ENCODE results near the gene HERPUD2. TPM values are rescaled to one million over a fixed set of nuclear protein-coding genes. Genes with fewer than 3 reads are reported as not detected.
"Not testable (repeated sequence)": the region's sequence is repeated elsewhere in the genome, so short reads cannot be mapped to it uniquely, and the experiment has no call there.

Gene HERPUD2
- total RNA-seq, 1 donor from 2014 or later = 24.6 TPM

DNA sequence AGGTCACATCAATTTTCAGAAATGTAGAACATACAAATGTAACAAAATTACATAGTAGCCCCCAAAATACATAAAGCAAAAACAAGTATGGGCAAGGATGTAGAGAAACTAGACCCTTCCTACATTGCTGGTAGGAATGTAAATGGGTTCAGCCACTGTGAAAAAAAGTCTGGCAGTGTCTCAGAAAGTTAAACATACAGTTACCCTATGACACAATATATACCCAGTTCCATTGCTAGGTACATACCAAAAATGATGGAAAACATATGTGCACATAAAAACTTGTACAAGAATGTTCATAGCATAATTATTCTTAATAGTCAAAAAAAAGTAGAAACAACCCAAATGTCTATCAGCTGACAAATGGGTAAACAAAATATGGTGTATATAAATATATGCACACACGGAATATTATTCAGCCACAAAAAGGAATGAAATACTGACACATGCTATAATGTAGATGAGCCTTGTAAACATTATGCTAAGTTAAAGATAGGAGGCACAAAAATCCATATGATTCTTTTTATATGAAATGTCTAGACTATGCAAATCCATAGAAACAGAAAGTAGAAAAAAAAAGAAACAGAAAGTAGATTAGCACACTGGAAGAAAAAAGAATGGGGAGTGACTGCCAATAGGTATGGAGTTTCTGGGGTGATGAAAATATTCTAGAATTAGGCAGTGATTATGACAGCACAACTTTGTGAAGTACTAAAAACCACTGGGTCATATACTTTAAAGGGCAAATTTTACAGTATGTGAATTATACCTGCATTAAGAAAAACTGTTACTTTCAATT is 13.5 kb downstream of the HERPUD2 start:
- no peak for DNase-seq (ENCODE audit: low read depth)

- DNase-seq (ENCODE audit: low read depth) = no peak
Measured at GRCh38 chr7:35680403-35681013, 14.4 kb downstream of the HERPUD2 start.

GRCh38 chr7:35677582-35678356 is 17.2 kb downstream of the HERPUD2 start:
- DNase-seq (ENCODE audit: low read depth) = no peak

GRCh38 chr7:35676211-35676610 is 18.7 kb downstream of the HERPUD2 start:
- no peak for DNase-seq (ENCODE audit: low read depth)

- no peak for DNase-seq (ENCODE audit: low read depth)
Measured at GRCh38 chr7:35670856-35671569, 23.9 kb downstream of the HERPUD2 start.

DNA sequence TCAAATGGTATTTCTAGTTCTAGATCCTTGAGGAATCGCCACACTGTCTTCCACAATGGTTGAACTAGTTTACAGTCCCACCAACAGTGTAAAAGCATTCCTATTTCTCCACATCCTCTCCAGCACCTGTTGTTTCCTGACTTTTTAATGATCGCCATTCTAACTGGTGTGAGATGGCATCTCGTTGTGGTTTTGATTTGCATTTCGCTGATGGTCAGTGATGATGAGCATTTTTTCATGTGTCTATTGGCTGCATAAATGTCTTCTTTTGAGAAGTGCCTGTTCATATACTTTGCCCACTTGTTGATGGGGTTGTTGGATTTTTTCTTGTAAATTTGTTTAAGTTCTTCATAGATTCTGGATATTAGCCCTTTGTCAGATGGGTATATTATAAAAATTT is 34.5 kb downstream of the HERPUD2 start:
- not testable (repeated sequence) for DNase-seq (ENCODE audit: low read depth)

DNA sequence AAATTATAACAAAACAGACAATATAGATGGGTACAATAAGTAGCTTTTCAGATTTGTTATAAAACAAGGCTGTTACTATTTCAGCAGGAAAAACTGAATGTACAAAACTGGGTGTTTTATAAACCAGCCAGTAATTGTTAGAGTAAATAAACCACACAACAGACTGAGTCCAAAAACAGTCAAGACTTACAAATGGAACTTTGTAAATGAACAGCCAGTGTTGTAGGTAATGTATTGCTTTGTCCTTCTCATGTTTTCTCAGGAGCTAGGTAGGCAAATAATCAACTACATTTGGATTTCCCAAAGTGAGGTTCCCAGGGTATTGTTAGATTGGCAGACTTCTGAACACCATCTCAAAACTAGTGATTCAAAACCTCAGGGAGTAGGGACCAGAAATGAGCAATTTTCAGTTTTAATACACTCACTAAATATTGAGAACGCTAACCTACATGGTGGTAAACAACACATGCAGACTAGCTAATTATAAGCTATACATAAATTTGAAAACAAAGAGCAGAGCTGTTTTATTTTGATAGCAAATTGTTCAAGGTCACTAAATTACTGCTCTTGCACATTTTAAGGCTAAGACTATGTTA is 36.2 kb downstream of the HERPUD2 start:
- DNase-seq (ENCODE audit: low read depth) = no peak

DNA sequence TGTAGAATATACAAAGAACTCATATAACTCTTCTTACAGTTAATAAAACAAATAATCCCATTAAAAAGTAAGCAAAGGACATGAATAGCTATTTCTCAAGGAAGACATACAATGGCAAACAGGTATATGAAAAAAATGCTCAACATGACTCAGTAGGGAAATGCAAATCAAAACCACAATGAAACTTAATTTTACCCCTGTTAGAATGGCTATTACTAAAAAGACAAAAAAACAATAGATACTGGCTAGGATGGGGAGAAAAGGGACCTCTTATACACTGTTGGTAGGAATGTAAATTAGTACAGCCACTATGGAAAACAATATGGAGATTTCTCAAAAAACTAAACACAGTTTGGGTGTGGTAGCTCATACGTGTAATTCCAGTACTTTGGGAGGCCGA is 37.8 kb downstream of the HERPUD2 start:
- no peak for DNase-seq (ENCODE audit: low read depth)

- not testable (repeated sequence) for DNase-seq (ENCODE audit: low read depth)
Measured at GRCh38 chr7:35654558-35654957, 40.4 kb downstream of the HERPUD2 start.

GRCh38 chr7:35652124-35652523 is 42.8 kb downstream of the HERPUD2 start:
- no peak for DNase-seq (ENCODE audit: low read depth)

DNA sequence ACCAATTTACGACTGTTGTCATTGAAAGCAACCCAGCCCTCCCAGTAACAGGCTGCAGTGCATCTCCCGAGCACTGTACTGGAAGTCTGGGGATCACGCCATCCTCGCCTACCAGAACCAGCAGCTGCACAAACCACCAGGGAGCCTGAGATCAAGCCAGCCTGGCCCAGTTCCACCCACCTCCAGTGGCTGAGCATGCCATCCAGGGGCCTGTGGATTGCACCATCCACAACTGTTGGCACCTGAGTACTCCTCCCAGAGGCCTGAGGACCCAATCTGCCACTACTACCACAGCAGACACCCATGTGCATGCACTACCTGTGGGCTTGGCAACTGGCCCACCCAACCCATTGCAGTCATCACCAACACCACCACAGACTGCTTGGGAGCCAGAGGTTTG is 44.2 kb downstream of the HERPUD2 start:
- DNase-seq (ENCODE audit: low read depth) = no peak

- DNase-seq (ENCODE audit: low read depth) = no peak
Measured at GRCh38 chr7:35649711-35650110, 45.2 kb downstream of the HERPUD2 start.

DNA sequence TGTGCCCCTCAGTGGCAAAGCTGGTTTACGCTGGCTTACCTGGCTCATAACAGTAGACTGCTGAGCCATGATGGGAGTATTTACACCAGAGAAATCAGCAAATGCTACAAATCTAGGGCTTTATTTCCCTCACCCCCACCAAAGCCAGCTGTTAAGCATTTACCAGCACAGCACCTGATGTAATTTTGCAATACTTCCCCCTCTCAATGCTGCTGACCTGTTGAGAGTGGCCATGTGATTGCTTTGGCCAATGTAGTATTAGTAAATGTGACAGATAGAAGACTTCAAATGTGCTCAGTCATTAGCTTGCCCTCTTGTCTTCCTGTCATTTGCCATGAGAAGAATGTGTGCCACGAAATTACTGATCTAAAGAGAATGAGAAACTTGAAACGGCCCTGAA is 46.6 kb downstream of the HERPUD2 start:
- DNase-seq (ENCODE audit: low read depth) = no peak

DNA sequence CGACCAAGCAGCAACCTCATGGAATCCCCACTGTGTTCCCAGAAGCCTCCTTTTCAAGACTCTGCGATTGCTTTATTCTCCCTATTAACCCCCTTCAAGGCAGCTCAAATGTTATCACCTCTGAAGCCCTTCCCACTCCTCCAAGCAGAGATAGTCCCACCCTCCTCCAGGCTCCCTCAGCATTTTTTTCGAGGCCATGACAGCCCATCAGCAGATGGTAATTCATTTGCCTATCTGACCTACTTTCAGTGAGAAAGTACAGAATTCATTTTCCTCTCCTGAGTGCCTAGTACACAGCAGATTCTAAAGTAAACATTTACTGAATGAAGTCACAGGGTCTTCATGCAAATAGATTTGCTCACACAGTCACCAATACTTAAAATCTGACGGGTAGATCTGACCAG is 47.8 kb downstream of the HERPUD2 start:
- peak; percentile 53 for DNase-seq (ENCODE audit: low read depth)

DNA sequence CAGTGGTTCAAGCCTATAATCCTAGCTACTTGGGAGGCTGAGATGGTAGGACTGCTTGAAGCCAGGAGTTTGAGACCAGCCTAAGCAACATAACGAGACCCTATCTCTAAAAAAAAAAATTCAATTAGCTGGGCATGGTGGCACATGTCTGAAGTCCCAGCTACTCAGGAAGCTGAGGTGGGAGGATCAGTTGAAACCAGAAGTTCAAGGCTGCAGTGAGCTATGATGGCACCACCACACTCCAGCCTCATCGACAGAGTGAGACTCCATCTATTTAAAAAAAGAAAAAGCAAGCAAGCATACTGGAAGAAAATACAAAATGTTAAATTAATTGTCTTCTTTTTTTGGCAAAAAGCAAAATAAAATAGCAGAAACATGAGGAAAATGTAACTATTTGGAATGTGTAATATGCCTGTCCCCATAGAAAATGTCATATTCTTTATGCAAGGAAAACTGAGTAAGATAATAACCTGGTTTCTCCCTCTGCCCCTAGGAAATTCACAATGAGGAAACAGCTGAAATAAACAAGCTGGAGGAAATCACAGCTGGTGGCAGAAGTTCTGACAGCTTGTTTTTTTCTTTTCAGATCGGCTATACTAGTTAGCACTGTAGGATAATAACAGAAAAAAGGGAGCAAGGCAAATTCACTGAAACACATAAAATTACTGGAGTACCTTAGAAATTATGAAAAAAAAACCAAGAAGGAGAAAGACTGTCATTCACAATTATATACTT is 48.5 kb downstream of the HERPUD2 start:
- peak; percentile 59 for DNase-seq (ENCODE audit: low read depth)

GRCh38 chr7:35645691-35646090 is 49.2 kb downstream of the HERPUD2 start:
- DNase-seq (ENCODE audit: low read depth) = no peak

DNA sequence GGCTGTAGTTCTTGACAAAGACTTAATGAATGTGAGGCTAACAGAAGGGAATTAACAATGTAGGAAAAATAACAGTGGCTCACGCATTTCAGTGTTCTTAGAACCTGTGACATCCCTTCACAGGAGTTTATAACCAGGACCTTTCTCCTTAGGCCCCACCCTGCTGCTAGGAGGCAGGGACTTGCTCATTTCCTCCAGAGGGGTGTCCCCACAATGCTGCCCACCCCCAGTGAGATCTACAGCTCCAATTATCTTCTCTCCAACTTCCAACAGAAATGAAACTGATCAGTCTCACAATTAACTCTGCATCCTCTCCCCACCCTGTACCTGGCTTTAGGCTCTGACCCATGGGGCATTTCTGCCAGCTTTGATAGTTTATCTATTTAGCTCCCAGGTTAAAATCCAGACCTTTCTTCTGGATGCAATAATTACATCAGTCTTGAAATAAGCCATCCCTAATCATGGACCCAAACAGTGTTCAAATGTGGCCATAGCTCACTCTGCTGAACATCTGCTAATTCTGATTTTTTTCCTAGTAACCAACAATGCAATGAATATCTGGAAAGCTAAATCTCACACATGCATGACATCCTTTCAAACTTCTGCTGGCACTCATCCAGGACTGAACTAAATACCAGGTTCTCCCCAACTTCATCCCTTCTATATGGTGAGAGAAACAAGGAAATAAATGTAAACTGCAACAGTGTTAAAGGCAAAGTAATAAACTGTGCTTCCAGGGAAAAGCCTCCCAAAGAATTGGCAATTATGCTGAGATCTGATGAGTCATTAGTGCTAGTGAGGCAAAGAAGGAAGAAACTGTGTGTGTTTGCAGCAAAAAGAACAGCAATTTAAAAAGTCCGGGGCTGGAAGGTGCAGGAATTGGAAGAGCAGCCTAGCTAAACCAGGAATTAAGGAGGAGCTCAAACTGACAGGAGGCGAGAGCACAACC is 64.6 kb downstream of the HERPUD2 start:
- DNase-seq (ENCODE audit: low read depth) = peak; percentile 35

DNA sequence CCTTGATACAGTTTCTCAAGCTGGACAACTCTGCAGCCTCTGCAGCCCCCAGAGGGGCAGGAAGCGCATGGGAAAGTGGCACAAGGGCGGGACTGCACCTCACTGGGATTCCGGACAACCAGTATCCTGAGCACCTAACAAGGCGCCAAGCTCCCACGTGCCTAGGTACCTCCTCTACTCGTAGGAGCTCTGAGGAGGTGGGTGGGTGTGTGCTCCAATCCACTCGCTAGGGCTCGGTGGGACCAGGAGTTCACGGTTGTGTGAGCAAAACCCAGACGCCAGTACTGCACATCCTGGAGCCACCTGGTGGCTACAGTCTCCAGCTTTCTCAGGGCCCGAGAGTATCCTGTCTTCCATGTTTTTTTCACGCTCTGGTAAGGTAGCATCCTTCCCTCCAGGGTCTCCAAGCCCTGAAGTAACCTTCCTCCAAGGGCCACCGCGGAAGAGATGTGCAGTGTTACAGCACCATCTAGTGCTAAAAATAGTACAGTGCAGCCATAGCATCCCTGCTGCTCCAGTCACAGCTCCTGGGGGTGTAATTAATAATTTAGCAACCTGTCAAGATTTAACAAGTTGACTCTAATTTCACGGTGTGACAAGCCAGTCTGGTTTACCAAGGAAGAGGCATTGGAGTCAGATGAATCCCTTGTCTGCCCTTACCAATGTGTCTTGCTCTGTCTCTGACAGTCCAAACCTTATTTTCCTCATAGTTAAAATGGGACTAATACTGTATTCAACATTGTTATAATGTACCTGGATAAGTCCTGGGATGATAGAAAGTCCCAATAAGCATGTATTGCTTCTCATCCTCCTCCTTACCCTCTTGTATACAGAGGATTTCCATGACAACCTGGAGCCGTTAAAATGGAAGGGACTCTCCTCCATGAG is 70.4 kb downstream of the HERPUD2 start:
- peak; percentile 52 for DNase-seq (ENCODE audit: low read depth)
